ENCODE results near the gene ZNF774.
"Not testable (repeated sequence)": the region's sequence is repeated elsewhere in the genome, so short reads cannot be mapped to it uniquely, and the experiment has no call there.

Gene ZNF774

DNA sequence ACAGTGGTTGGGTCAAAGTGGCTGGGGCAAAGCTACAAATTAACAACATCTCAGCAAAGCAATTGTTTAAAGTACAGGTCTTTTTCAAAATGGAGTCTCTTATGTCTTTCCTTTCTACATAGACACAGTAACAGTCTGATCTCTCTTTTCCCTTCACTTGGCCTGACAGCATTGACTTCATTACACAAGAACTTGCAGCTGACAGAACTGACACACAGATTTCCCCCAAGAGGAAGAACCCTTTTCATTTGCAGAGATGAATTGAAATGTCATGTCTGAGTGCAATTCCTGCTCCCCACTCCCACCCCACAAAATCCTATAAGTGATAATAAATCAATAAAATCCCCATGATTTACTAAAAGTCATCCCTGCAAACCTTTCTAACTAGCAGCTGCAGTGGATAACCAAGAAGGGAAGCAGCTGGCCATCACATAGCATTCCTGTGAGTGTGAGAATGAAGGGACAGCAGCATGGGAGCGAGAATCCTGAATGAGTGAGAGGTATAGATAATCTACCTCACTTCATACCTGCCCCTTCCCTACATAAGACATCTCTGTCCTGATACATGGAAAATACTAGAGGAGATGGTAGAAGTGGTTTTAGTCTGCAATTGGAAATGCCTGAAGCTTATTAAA is 4.5 kb upstream of the ZNF774 start:
- not testable (repeated sequence) for DNase-seq (ENCODE audit: low read depth)

DNA sequence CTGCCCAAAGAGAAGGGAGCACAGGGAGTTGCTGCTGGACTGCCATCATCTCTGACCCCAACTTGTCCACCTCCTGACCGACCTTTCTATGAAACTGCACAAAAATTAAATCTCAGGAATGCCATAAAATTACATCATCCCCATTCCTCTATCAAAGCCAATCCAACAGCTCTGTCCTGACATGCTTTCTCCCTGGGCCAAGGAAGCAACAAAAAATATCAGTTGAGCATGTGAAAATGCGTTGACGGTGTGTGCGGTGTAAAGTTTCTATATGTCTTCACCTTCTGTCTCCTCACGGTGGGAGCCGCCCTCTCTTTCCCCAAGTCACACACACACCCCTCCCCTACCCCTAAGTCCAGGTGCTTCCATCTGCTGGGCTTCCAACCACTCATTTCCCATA is 3.6 kb upstream of the ZNF774 start:
- no peak for DNase-seq (ENCODE audit: low read depth)

DNA sequence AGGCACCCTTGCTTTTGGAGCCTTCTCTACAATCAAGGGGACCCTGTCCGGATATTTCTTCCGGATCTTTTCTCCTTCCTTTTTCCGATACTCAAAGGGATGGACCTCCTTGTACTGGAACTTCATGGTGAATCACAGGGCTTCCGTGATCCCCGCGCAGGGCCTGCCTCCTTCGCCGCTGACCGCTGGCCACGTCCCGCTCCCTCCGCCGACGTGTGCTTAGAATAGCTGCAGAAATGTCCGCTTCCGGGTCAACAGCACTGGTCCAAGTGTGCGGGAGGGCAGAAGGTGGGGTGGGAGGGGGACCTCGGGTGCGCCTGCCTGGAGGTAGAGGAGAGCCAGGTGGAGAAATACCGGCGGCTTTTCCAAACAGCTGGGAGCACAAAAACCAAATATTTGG is 3.0 kb upstream of the ZNF774 start:
- no peak for DNase-seq (ENCODE audit: low read depth)

DNA sequence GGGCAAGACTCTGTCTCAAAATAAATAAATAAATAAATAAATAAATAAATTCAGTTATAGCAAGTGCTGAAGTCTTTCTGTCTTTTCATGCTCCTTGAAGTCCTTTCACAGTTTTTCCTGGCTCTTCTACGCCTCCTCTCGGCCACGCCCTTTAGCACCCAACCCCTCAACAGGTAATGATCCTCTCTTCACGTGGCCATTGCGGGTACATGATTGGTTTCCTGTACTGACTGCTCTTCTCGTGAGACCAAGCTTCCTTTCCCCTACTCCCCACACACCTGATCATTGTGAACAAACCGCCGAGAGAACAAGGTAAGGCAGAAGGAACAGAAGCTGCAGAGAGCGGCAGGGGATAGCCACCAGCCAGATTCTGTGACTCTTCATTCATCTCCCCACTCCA is 2.3 kb upstream of the ZNF774 start:
- no peak for DNase-seq (ENCODE audit: low read depth)

DNA sequence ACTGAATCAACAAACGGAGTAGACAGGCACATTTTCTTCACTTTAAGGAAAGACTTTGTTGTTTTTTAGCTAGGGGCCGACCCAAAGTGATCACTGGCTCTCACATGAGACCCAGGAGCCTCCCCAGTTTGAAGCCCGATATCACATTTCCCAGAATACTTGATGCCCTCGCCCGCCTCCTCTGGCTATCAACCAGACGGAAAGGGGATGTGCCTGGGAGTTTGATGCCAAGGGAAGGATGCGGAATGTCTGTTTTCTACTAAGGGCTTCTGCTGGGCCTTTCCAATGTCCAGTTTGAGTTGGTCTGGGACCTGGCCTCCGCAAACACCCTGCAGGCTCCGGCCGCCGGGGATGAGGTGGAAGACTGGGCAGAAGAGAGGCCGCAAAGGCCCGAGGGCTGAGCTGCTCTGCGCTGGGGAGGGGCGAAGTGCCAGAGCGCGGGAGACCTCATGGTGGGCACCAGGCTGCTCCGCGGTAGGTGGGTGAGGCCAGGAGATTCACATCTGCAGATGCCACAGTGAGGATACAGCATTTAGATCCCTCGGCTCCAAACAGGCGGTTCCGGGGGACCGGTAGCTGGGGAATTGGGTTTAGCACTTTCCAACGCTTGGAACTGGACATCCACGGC is 491 bp upstream of the ZNF774 start:
- DNase-seq (ENCODE audit: low read depth): no peak

DNA sequence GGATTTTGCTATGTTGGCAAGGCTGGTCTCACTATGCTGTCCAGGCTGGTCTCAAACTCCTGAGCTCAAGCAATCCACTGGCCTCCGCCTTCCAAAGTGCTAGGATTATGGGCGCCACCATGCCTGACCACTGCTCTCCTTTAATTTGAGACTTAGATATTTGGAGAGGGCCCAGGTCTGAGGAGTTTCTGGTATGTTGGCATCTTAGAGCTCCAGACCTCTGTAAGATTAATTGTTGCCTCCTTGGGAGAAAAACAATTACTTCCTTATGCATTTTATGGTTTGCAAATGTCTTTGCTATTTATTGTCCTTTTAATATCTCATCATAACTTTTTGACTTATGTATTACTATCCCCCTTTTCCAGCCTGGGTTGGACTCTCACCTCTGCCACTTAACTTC is 2.9 kb downstream of the ZNF774 start:
- no peak for DNase-seq (ENCODE audit: low read depth)

DNA sequence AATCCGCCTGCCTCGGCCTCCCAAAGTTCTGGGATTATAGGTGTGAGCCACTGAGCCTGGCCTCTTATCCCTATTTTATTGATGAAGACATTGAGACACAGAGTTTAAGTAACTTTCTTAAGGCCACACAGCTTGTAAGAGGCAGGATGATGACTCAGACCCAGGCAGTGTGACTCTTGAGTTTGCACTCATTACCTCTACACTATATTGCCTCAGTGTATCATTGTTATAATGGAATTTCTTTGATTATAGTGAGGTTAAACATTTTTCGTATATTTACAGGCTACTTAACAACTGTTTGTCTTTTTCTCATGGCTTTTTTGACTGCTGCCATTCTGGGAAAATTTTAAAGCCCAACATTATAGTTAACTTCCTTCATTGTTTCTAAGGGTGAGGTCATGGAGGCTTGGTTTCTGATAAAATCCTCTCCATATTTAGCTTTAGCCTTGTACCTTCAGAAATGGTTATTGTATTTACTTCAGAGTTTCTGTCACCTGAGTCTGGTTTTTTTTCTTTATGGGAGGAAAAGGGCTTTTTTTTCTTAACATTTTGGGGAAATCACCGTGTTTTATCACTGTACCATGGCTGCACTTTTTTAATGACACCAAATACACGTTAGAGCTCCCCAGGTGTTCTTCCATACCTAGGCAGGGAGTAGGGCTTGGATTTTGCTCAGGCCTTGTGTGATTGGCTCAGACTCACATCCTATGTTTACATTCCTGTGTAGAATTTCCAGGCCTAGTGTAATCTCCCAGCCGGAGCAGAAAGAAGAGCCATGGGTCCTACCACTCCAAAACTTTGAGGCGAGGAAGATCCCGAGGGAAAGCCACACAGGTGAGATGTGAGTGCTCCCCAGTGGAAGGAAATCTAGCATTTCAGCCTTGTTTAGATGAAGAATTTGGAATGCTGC is 6.3 kb downstream of the ZNF774 start:
- DNase-seq (ENCODE audit: low read depth): peak; percentile 39

DNA sequence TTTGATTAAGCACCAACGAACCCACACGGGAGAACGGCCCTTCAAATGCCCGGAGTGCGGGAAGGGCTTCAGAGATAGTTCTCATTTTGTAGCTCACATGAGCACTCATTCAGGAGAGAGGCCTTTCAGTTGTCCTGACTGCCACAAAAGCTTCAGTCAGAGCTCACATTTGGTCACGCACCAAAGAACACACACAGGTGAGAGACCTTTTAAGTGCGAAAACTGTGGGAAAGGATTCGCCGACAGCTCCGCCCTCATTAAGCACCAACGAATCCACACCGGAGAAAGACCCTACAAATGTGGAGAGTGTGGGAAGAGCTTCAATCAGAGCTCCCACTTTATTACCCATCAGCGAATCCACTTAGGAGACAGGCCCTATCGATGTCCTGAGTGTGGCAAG is 8.7 kb downstream of the ZNF774 start:
- no peak for DNase-seq (ENCODE audit: low read depth)

DNA sequence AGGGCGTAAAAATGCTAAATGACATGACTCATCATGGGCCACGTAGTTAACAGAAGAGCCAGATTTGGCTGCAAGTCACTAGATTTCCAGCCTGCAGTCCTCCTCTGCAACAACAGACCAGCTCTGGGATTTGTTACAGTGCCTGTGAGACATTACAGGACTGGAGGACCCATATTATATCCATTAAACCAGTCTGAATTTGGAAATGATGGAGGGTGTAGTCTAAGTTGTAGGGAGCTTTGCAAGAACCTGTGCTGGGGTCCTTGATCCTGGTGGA is 10.8 kb downstream of the ZNF774 start:
- DNase-seq (ENCODE audit: low read depth): peak; percentile 83

DNA sequence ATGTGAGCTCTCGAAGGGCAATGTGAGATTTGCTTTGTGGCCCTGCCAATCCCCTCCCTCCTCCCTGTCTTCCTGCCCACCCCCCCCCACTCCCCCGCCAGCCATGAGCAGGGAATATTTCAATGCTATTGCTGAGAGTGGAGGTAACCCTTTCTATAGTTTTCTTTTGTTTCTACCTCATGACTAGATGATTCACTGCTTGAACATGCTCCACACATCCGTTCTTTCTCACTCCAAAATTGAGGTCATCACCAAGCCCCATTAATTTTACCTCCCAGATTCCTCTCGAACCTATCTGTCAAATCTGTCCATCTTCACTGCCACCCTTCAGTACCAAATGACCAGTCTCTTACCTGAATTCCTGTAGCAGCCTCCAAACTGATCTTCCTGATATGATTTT is 12.2 kb downstream of the ZNF774 start:
- DNase-seq (ENCODE audit: low read depth): no peak

DNA sequence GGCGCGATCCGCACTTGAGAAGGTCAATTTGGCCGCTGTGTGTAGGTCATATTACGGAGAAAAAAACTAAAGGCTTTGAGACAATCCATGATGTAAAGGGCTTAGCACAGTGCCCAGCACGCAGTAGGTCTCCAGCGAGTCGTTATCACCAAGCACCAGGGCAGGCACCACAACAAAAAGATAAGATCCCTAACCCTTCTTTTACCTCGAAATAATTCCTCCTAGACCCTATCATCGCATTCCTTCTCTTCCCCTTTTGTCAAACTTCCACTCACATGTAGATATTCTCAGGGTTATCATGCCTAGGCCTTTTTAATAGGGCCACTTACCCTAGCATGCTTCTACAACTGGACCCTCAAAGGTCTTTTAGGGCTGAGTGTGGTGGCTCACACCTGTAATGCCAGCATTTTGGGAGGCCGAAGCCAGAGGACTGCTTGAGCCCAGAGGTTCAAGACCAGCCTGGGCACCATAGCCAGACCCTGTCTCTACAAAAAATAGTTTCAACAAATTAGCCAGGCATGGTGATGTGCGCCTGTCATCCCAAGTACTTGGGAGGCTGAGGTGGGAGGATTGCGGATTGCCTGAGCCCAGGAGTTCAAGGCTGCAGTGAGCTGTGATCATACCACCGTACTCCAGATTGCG is 13.5 kb downstream of the ZNF774 start:
- DNase-seq (ENCODE audit: low read depth): no peak

DNA sequence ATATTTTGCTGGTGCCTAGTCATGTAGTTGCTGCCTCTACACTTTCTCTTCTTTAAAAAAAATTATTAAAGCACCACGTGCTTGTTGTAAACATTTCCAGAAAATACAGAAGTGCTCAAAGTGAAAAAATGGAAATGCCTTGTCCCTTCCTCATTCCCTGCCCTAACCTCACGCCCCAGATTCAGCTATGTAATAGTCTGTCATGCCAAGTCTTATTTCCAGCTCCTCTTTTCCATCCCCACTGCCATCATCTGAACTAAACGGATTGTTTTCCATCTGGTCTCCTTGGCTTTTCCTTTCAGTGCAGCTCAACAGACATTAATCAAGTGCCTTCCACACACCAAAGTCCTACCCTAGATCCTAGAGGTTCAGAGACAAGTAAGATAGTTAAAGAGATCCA is 15.5 kb downstream of the ZNF774 start:
- peak; percentile 37 for DNase-seq (ENCODE audit: low read depth)

DNA sequence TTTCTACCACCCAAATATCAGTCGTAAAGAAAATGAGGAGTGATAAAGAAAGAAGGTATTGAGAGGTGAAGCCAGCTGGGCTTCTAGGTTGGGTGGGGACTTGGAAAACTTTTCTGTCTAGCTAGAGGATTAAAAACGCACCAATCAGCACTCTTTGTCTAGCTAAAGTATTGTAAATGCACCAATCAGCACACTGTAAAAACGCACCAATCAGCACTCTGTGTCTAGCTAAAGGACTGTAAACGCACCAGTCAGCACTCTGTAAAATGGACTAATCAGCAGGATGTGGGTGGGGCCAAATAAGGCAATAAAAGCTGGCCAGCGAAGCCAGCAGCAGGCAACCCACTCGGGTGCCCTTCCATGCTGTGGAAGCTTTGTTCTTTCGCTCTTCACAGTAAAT is 23.0 kb downstream of the ZNF774 start:
- no peak for DNase-seq (ENCODE audit: low read depth)

DNA sequence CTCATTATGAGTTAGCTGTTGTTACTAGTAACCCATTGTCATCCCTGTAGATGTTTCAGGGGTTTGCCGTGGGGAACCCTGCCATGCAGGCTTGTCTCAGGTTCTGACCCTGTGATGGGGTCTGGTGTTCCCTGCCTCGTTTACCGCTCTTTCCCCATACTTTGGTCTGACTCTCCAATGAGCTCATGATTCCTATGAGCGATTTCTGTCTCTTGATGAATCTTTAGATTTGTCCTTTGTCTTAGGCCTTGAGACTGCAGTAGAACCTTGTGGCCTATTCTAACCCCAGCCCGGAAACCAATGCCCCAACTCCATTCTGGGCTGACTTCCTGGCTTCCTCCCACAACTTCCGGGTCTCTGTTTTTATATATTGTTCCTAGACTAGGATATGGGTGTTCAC is 24.7 kb downstream of the ZNF774 start:
- DNase-seq (ENCODE audit: low read depth): no peak

DNA sequence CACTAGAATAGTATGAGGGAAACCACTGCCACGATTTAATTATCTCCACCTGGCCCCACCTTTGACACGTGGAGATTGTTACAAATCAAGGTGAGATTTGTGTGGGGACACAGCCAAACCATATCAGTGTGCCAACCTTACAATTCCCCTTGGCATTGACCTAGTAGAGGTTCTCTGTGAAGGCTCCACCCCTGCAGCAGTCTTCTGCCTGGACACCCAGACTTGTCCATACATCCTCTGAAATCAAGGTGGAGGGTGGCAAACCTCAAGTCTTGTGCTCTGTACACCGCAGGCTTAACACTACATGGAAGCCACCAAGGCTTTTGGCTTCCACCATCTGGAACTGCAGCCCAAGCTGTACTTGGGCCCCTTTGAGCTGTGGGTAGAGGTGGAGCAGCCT is 27.2 kb downstream of the ZNF774 start:
- no peak for DNase-seq (ENCODE audit: low read depth)

DNA sequence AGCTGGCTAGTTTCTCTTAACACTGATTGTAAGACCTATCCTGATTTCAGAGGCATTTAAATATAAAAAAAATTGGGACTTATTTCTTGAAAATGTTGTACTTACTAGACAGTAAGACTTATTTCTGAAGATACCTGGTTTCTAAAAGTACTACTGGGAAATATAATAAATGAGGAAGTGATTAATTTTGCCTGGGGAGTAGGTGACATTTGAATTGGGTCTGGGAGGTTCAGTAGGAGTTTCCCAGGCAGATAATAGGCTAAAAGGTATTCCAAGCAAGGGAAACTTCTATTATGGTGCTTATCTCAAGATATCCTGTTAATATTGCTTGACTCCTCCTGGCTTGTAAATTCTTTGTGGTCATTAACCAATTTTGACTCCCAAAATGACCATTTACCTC is 29.4 kb downstream of the ZNF774 start:
- DNase-seq (ENCODE audit: low read depth): no peak

DNA sequence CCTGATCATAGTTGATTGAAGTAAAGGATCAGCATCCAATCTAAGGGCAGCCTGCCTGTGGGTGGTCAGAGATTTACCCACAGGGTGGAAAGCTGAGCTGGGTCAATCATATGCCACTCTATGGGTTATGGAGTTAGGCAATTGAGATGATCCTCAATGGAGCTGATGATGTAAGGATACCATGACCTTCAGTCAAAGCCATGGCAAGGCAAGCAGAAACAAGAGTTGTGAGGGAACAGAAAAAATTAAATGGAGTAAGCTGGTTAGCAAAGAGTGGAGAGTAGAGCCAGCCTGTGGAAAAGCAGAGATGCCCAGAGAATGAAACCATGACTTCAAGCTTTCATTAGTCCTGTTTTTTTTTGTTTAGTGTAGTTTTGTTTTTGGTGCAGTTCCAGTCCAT is 30.2 kb downstream of the ZNF774 start:
- DNase-seq (ENCODE audit: low read depth): peak; percentile 38

DNA sequence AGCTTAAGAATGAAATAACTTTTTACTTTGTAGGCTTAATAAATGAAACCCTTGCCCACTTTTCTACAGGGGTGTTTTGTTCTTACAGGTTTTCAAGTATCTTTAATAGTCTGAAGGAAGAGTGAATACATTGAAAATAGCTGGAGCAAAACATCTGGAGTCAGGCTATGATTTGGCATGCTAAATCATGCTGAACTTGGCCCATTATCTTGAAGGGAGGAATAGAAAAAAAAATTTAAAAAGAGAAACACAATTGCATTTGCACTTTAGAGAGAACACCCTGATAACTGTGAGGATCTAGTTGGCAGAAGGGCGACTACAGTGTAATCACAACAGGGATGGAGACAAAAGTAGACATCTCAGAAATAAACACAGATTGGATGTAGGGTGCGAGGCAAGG is 34.1 kb downstream of the ZNF774 start:
- no peak for DNase-seq (ENCODE audit: low read depth)

DNA sequence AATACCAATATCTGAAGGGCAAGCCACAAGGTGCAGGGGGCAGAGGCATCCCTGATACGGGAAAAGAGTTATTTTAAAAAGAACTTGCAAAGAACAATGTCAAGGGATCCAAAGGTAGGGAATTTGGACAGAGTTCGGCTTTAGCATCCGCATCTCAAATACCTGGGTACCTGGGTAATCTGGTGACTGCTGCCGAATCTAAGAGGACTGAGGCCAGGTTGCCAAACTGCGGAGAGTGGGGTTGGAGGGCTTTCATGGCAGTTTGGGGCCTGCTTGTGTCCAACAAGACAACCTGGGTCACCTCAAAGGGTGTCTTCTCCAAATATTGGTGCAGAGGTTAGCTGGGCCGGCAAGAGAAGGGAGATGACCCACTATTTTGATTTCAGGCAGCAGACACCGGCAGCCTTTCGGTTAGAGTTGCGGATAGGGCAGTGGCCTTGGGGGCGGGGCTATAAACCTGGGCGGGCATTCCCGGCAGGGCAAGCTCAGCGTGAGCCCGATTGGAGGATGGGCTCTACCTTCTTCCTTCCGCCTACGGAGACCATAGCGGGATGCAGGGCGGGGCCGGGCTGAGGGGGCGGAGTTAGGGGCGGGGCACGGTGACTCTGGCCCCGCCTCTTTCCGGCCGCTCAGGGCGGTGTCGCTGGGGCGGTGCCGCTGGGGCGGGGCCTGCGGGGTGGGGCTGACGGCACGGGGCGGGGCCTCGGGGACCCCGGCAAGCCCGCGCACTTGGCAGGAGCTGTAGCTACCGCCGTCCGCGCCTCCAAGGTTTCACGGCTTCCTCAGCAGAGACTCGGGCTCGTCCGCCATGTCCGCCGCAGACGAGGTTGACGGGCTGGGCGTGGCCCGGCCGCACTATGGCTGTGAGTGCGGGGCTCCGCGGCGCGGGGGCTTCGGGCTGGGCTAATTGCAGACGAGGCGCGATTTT is 35.7 kb downstream of the ZNF774 start, which contains the start of gene IQGAP1:
IQGAP1 (plus strand) TSS at position 709 of the 928 bp plus-strand sequence; CDS start at position 809, 100 bp downstream.
- DNase-seq (ENCODE audit: low read depth): peak; percentile 96

DNA sequence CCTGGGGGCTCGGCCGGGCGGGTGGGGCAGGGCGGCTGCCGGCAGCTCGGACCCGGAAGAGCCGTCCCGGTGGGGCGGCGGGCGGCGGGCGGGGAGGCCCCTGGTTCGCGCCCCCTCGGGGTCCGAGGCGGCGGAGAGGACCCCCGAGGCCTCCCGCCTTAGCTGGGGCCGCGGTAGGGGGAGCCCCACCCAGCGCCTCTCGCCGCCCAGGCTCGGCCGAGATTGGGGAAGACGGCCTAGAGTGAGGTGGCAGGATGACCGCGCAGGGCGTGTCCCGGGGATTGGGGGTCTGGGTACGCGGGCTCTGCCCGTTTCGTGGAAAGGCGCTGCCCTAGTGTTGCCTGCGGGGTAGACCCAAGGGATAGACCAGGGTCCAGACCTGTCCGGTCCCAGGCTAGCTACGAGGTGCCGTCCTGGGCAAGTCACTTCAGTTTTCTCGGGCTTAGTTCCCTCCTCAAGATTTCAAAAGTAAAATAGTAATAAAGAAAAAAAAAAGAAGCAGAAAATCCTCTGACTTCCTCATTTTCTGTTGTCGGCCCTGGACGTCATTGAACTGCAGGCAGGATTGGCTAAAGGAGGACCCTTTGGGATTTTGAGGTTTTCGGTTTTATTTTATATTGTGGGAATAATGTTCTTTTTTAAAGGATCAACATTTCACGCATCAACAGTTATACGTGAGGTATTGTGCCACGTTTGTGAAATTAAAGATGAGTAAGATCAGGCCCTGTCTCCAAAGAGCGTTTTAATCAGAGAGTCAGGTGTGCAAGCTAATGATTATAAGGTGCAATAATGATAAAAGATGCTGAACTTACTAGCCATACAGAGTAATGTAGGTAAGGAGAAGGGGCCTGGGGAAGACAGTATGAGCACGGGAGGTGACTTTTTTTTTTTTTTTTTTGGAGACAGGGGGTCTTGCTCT is 36.6 kb downstream of the ZNF774 start:
- peak; percentile 66 for DNase-seq (ENCODE audit: low read depth)

DNA sequence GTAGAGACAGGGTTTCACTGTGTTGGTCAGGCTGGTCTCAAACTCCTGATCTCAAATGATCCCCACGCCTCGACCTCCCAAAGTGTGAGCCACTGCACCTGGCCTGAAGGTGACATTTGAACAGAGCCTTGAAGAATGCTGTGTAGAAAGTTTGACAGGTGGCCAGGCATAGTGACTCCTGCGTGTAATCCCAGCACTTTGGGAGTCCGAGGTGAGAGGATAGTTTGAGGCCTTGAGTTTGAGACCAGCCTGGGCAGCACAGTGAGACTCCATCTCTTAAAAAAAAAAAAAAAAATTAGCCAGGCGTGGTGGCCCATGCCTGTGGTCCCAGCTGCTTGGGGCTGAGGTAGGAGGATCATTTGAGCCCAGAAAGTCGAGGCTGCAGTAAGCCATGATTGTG is 37.4 kb downstream of the ZNF774 start:
- DNase-seq (ENCODE audit: low read depth): no peak
